Transverse colon (tissue), 4 donors: ENCODE measurements around the gene GRK4.

Experiments used
- POLR2AphosphoS5 ChIP-seq, 3 donors: sonication (generic); formaldehyde crosslinking; IDR thresholded peaks; one replicate each; pipeline ENCODE4 v1.6.1; 2016; ENCODE audit warnings: antibody characterized with exemption in 3 of 3
- TF ChIP-seq, protein P1 (sequence below), 5 experiments: fragments of 200-600 bp in 3 of 5; fragments of 450-650 bp in 2 of 5; sonication (generic) in 3 of 5; IDR thresholded peaks; 1 replicate in 2 of 5; 2 replicates in 3 of 5; pipeline ENCODE4 v1.5.1; 2016 to 2017; ENCODE audit warnings: antibody characterized with exemption in 5 of 5, inconsistent platforms in 3 of 5, mild to moderate bottlenecking in 2 of 5, moderate library complexity in 1 of 5

DNA sequence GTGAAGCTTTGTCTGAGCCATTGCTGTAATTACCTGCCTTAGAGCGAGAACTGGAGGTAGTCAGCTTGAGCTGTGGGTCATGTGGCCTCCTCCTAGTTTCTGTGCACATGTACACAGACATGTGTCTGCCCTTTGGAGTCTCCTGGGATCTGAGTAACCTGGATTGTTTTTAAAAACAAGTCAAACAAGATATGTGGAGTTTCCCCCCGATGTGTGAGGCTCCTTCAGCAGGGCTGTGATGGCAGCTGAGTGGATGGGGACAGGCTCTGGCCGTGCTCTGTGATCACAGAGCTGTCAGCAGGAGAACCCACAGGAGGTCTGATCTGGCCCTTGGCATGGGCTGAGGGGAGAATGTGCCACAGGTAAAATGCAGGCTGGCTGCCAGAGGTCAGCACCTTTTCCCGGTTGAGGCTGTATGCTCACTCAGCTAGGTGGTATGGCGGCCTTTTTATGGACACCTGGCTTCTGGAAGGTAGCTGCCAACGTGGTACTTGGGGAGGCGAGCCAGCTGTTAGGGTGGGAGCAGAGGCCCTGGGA is 38.5 kb upstream of the GRK4 start:
- TF ChIP-seq, protein P1, sequence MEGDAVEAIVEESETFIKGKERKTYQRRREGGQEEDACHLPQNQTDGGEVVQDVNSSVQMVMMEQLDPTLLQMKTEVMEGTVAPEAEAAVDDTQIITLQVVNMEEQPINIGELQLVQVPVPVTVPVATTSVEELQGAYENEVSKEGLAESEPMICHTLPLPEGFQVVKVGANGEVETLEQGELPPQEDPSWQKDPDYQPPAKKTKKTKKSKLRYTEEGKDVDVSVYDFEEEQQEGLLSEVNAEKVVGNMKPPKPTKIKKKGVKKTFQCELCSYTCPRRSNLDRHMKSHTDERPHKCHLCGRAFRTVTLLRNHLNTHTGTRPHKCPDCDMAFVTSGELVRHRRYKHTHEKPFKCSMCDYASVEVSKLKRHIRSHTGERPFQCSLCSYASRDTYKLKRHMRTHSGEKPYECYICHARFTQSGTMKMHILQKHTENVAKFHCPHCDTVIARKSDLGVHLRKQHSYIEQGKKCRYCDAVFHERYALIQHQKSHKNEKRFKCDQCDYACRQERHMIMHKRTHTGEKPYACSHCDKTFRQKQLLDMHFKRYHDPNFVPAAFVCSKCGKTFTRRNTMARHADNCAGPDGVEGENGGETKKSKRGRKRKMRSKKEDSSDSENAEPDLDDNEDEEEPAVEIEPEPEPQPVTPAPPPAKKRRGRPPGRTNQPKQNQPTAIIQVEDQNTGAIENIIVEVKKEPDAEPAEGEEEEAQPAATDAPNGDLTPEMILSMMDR (IDR thresholded peaks at IDR 0.05) = no peak
- no peak for TF ChIP-seq POLR2AphosphoS5 (IDR thresholded peaks at IDR 0.05)
